GM18520 (cell line): Measurements from ENCODE around the gene CRADD.

Source experiments
- ATAC-seq: cut with Tn5 transposase; IDR thresholded peaks from one replicate; pipeline ENCODE4 v1.9.1; 2021; ENCODE audit not compliant: unreplicated experiment

CRADD gene

GRCh38 chr12:93804392-93805179 is 127.4 kb downstream of the CRADD start:
- ATAC-seq, result no peak

GRCh38 chr12:93805736-93806141 is 128.6 kb downstream of the CRADD start:
- no peak for ATAC-seq

- ATAC-seq, result no peak
Measured at GRCh38 chr12:93807354-93807753, 130.2 kb downstream of the CRADD start.

GRCh38 chr12:93808169-93808899 is 131.2 kb downstream of the CRADD start:
- no peak for ATAC-seq

GRCh38 chr12:93812626-93813025 is 135.5 kb downstream of the CRADD start:
- no peak for ATAC-seq

GRCh38 chr12:93813186-93813585 is 136.0 kb downstream of the CRADD start:
- no peak for ATAC-seq

GRCh38 chr12:93813972-93814821 is 137.0 kb downstream of the CRADD start:
- ATAC-seq, result no peak

GRCh38 chr12:93818488-93819049 is 141.4 kb downstream of the CRADD start:
- ATAC-seq, result no peak

- no peak for ATAC-seq
Measured at GRCh38 chr12:93819050-93819491, 141.9 kb downstream of the CRADD start.

- no peak for ATAC-seq
Measured at GRCh38 chr12:93823616-93824391, 146.6 kb downstream of the CRADD start.

GRCh38 chr12:93824514-93825500 is 147.6 kb downstream of the CRADD start:
- ATAC-seq, result no peak

- ATAC-seq, result no peak
Measured at GRCh38 chr12:93825501-93825888, 148.3 kb downstream of the CRADD start.

- ATAC-seq, result no peak
Measured at GRCh38 chr12:93825931-93826555, 148.9 kb downstream of the CRADD start.

- no peak for ATAC-seq
Measured at GRCh38 chr12:93827179-93827578, 150.0 kb downstream of the CRADD start.

GRCh38 chr12:93827669-93828068 is 150.5 kb downstream of the CRADD start:
- ATAC-seq, result no peak

GRCh38 chr12:93829016-93829415 is 151.8 kb downstream of the CRADD start:
- no peak for ATAC-seq

- no peak for ATAC-seq
Measured at GRCh38 chr12:93831374-93831773, 154.2 kb downstream of the CRADD start.

- ATAC-seq, result no peak
Measured at GRCh38 chr12:93832131-93832530, 155.0 kb downstream of the CRADD start.

GRCh38 chr12:93833946-93834345 is 156.8 kb downstream of the CRADD start:
- no peak for ATAC-seq
